Tibial nerve (tissue), 4 donors: Measurements from ENCODE around the gene SCAMP4.

ENCODE experiments used
- EP300 ChIP-seq, 2 donors: sonication (generic); formaldehyde crosslinking; IDR thresholded peaks; one replicate each; pipeline ENCODE4 v1.6.1; 2017; ENCODE audit warnings: antibody characterized with exemption in 2 of 2, mild to moderate bottlenecking in 1 of 2
- POLR2A ChIP-seq, 2 donors: fragments of 450-650 bp; IDR thresholded peaks; one replicate each; pipeline ENCODE4 v1.6.1; 2017; ENCODE audit warnings: antibody characterized with exemption in 2 of 2, mild to moderate bottlenecking in 2 of 2, moderate library complexity in 2 of 2
- TF ChIP-seq, protein P1 (sequence below), 5 experiments: fragments of 200-600 bp in 3 of 5; fragments of 450-650 bp in 2 of 5; sonication (generic) in 3 of 5; IDR thresholded peaks; one replicate each; pipeline ENCODE4 v1.5.1; 2016 to 2019; ENCODE audit warnings: antibody characterized with exemption in 5 of 5, mild to moderate bottlenecking in 3 of 5, moderate library complexity in 2 of 5

DNA sequence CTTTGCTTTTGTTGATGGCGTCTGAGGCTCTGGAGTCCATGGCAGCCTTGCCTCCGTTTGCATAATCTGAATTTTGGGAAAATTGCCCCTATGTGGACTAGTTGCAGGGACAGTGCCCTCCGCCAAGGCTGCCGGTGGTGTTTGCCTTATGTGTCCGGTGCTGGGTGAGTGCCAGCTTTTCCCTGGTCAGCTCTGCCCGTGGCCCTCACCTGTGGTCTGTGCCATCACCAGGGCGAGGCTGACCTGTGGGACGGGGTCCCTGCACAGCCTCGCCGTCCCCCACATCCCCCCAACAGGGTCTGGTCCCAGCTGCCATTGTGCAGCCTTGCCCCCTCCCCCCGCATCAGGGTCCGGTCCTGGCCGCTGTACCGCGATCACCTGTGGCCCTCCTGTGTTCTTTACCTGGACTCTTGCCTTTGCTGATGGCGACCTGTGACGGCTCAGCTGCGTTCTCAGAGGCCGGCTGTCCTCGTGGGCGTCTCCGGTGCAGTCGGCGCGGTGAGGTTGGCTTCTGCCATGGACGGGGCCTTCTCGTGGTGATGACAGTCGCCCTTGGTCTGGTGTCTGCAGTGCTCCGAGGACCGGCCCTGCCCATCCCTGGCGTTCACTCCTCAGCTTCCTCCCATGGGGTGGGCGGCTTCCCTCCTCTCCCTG is 48.4 kb downstream of the SCAMP4 start:
- TF ChIP-seq, protein P1, sequence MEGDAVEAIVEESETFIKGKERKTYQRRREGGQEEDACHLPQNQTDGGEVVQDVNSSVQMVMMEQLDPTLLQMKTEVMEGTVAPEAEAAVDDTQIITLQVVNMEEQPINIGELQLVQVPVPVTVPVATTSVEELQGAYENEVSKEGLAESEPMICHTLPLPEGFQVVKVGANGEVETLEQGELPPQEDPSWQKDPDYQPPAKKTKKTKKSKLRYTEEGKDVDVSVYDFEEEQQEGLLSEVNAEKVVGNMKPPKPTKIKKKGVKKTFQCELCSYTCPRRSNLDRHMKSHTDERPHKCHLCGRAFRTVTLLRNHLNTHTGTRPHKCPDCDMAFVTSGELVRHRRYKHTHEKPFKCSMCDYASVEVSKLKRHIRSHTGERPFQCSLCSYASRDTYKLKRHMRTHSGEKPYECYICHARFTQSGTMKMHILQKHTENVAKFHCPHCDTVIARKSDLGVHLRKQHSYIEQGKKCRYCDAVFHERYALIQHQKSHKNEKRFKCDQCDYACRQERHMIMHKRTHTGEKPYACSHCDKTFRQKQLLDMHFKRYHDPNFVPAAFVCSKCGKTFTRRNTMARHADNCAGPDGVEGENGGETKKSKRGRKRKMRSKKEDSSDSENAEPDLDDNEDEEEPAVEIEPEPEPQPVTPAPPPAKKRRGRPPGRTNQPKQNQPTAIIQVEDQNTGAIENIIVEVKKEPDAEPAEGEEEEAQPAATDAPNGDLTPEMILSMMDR (IDR thresholded peaks at IDR 0.05): no peak
- TF ChIP-seq POLR2A (IDR thresholded peaks at IDR 0.05) (no peak), EP300 (IDR thresholded peaks at IDR 0.05) (no peak)
